H1 (cell line): ENCODE data around the gene PITPNC1. TPM values are rescaled to one million over a fixed set of nuclear protein-coding genes. Genes with fewer than 3 reads are reported as not detected.

ENCODE experiments used
- CHD1 ChIP-seq: IDR thresholded peaks from 2 replicates; pipeline ENCODE4 v1.6.1; 2012; ENCODE audit warnings: low read depth, low read length, improper control_type of control experiment
- GABPA ChIP-seq: IDR thresholded peaks from 2 replicates; pipeline ENCODE4 v1.6.1; 2011; ENCODE audit warnings: mild to moderate bottlenecking, low read length, moderate library complexity, borderline replicate concordance; ENCODE audit not compliant: insufficient read depth
- RXRA ChIP-seq: IDR thresholded peaks from 2 replicates; pipeline ENCODE4 v1.6.1; 2011; ENCODE audit warnings: low read depth, mild to moderate bottlenecking, low read length, moderate library complexity; ENCODE audit not compliant: insufficient read depth
- polyA plus RNA-seq, 7 experiments: library from polyadenylated mRNA; depleted of rRNA in 3 of 7; stranded (reverse) in 5 of 7; unstranded in 2 of 7; fragments of >200 nt in 5 of 7; fragments of 200-250 nt in 2 of 7; gene quantifications; 1 replicate in 5 of 7; 2 replicates in 1 of 7; 4 replicates in 1 of 7; pipeline versions ENCODE4 v1.2.1 to v1.2.3, GENCODE V29; 2011 to 2013; ENCODE audit warnings: missing spikeins in 2 of 7, mixed read lengths in 2 of 7
- total RNA-seq: library from RNA; stranded (reverse); fragmentation: NEBNext Ultra II Directional; extraction: Animal tissue kit (Norgen Biotek cat#: 25700); gene quantifications from 2 replicates; pipeline ENCODE4 v1.2.1, GENCODE V29; 2021
- TF ChIP-seq, protein P1 (sequence below): IDR thresholded peaks from 2 replicates; pipeline ENCODE4 v1.6.1; 2011; ENCODE audit warnings: low read depth, mild to moderate bottlenecking, low read length; ENCODE audit not compliant: insufficient read depth

PITPNC1 gene
- total and polyA plus RNA-seq, 2 of the 8 experiments (the other 6 are each of a cell fraction or from before 2014, with no cell fraction given), result 17.6 to 54.7 TPM

DNA sequence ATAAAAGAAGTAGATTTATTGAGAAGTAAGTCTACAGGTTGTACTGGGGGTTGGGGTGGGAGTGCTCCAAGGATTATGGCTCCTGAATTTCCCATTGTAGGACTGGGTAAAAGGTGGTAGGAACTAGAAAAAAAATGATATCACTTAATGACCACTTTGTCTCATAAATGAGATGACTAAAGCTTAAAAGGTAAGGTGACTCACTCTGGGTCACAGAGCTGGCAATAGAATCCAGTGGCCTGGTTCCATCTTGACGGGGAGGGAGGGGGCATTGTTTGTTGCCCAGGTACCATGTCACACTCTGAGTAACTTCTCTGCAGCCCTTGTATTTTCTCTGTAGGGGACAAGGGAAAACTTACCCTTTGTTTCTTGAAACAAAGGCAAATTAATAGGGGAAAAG, 126.1 kb downstream of the PITPNC1 start (continued):
- no peak for TF ChIP-seq GABPA
- no peak for TF ChIP-seq CHD1
- TF ChIP-seq, protein P1, sequence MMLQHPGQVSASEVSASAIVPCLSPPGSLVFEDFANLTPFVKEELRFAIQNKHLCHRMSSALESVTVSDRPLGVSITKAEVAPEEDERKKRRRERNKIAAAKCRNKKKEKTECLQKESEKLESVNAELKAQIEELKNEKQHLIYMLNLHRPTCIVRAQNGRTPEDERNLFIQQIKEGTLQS, result no peak
- no peak for TF ChIP-seq RXRA
